Measurements from ENCODE around the gene LIN37. TPM values are rescaled to one million over a fixed set of nuclear protein-coding genes. Genes with fewer than 3 reads are reported as not detected.
A peak's percentile ranks its signal among the peaks of the same experiment; 100 is the strongest.

LIN37 gene
- total and polyA plus RNA-seq, 9 of the 15 experiments (the other 6 are each of a cell fraction or from before 2014, with no cell fraction given): 1.2 to 12.5 (median 8.6) TPM

- TF ChIP-seq MCM7 (IDR thresholded peaks at IDR 0.05): no peak
- TF ChIP-seq PHF8 (IDR thresholded peaks at IDR 0.05; ENCODE audit: borderline replicate concordance, low read length): peak; percentile 41; the same call in 1 of the 2 replicates
- TF ChIP-seq MECOM (CRISPR knock-in tag; IDR thresholded peaks at IDR 0.05): no peak
- no peak for TF ChIP-seq EP300 (IDR thresholded peaks at IDR 0.05; ENCODE audit: low read length)
- no peak for TF ChIP-seq SMC3 (conservative IDR thresholded peaks at IDR 0.05; ENCODE audit: insufficient read depth, low read depth, low read length)
- TF ChIP-seq HNRNPL (IDR thresholded peaks at IDR 0.05; ENCODE audit: low read depth, low read length): no peak
- TF ChIP-seq JUNB (CRISPR knock-in tag; conservative IDR thresholded peaks at IDR 0.05): no peak
- no peak for TF ChIP-seq RBM14 (IDR thresholded peaks at IDR 0.05; ENCODE audit: borderline replicate concordance, insufficient read depth, low read depth, low read length)
- no peak for TF ChIP-seq MYBL2 (IDR thresholded peaks at IDR 0.05; ENCODE audit: low read depth)
- no peak for TF ChIP-seq MYBL2 (CRISPR knock-in tag; IDR thresholded peaks at IDR 0.05; ENCODE audit: borderline replicate concordance)
- no peak for TF ChIP-seq KAT8 (IDR thresholded peaks at IDR 0.05; ENCODE audit: low read depth)
- TF ChIP-seq KHSRP (IDR thresholded peaks at IDR 0.05): no peak
- TF ChIP-seq TFAP4 (CRISPR knock-in tag; IDR thresholded peaks at IDR 0.05; ENCODE audit: borderline replicate concordance): peak; percentile 53; the same call in 1 of the 2 replicates
- TF ChIP-seq RBM39 (optimal IDR thresholded peaks at IDR 0.05; ENCODE audit: low read depth, low read length): no peak
- TF ChIP-seq MCM2 (IDR thresholded peaks at IDR 0.05; ENCODE audit: low read depth): no peak
- no peak for TF ChIP-seq ETV5 (CRISPR knock-in tag; IDR thresholded peaks at IDR 0.05; ENCODE audit: low read depth)
- no peak for TF ChIP-seq NFE2L1 (tag; IDR thresholded peaks at IDR 0.05; ENCODE audit: borderline replicate concordance, low read depth)
- TF ChIP-seq HMGN3 (IDR thresholded peaks at IDR 0.05; ENCODE audit: borderline replicate concordance, extremely low read depth, insufficient read length, low read depth, low read length): no peak
- peak; percentile 99 for TF ChIP-seq MBD2 (IDR thresholded peaks at IDR 0.05; ENCODE audit: borderline replicate concordance, low read depth)
- peak; percentile 8; the same call in 1 of the 2 replicates for TF ChIP-seq PHF21A (IDR thresholded peaks at IDR 0.05; ENCODE audit: borderline replicate concordance, low read depth)
- no peak for TF ChIP-seq HES1 (IDR thresholded peaks at IDR 0.05; ENCODE audit: low read depth)
- no peak for TF ChIP-seq ELK1 (CRISPR knock-in tag; IDR thresholded peaks at IDR 0.05)
- TF ChIP-seq GATAD2A (IDR thresholded peaks at IDR 0.05): no peak
- peak; percentile 71 to 75 for TF ChIP-seq NRF1 (conservative IDR thresholded peaks at IDR 0.05 in 1 of 2, IDR thresholded peaks at IDR 0.05 in 1 of 2)
- TF ChIP-seq ZNF785 (CRISPR knock-in tag; IDR thresholded peaks at IDR 0.05): no peak
- no peak for TF ChIP-seq HNRNPUL1 (IDR thresholded peaks at IDR 0.05; ENCODE audit: low read length)
- TF ChIP-seq TFAM (CRISPR knock-in tag; conservative IDR thresholded peaks at IDR 0.05): no peak
These were observed 46.0 kb upstream of the LIN37 start (continued) for GRCh38 chr19:35702223-35703012.

All from K562 (cell line).